Parathyroid adenoma (tissue), 2 donors: ENCODE measurements around the gene RIF1.

Source experiments
- H2AFZ ChIP-seq: fragments of 300-600 bp; sonication (generic); one replicate; pipeline ENCODE4 v1.7.0; 2017; ENCODE audit warnings: antibody characterized with exemption, mild to moderate bottlenecking
- H3K27ac ChIP-seq: fragments of 300-600 bp; sonication (generic); one replicate; pipeline ENCODE4 v1.7.0; 2017
- H3K27me3 ChIP-seq: fragments of 300-600 bp; sonication (generic); one replicate; pipeline ENCODE4 v1.7.0; 2017; ENCODE audit warnings: low read length; ENCODE audit not compliant: control insufficient read depth, insufficient read depth
- H3K36me3 ChIP-seq: fragments of 300-600 bp; sonication (generic); one replicate; pipeline ENCODE4 v1.7.0; 2017; ENCODE audit warnings: low read length; ENCODE audit not compliant: control insufficient read depth, insufficient read depth
- H3K4me1 ChIP-seq: fragments of 300-600 bp; sonication (generic); one replicate; pipeline ENCODE4 v1.7.0; 2017; ENCODE audit warnings: control low read depth
- H3K4me2 ChIP-seq: fragments of 300-600 bp; sonication (generic); one replicate; pipeline ENCODE4 v1.7.0; 2017; ENCODE audit warnings: low read length
- H3K4me3 ChIP-seq: fragments of 300-600 bp; sonication (generic); one replicate; pipeline ENCODE4 v1.7.0; 2017; ENCODE audit warnings: low read depth, low read length
- H3K79me2 ChIP-seq: fragments of 300-600 bp; sonication (generic); one replicate; pipeline ENCODE4 v1.7.0; 2017; ENCODE audit warnings: control low read depth
- H3K9ac ChIP-seq: fragments of 300-600 bp; sonication (generic); one replicate; pipeline ENCODE4 v1.7.0; 2017; ENCODE audit warnings: mild to moderate bottlenecking
- H3K9me3 ChIP-seq: fragments of 300-600 bp; sonication (generic); one replicate; pipeline ENCODE4 v1.7.0; 2017; ENCODE audit warnings: low read length; ENCODE audit not compliant: control insufficient read depth
- TF ChIP-seq, protein P1 (sequence below): fragments of 300-600 bp; sonication (generic); IDR thresholded peaks from one replicate; pipeline ENCODE4 v1.7.0; 2017; ENCODE audit warnings: antibody characterized with exemption, mild to moderate bottlenecking
- donor health status: primary hyperparathyroidism.

RIF1 gene

DNA sequence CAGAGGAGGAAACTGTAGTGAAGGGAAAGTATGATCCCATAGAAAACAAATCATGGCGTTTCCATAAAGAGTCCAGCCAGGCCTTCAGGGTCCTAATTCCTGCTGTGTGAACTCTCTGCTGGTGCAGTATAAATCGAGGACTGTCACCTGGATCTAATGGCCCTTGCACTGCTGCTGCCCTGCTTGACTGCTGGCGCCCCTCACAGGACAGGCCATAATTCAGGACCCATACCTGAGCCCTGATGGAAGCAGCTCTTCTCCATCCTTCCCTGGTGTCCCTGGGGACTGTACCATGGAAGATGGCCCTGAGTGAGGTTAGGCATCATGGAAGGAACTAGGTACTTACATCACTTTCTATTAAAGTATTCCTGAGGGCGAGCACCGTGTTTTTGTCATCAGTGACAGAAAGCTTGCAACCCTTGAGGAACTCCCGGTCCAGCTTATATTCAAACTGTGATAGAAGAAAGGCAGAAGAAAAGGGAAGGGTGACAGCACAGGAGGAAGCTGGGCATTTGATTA, 116.9 kb downstream of the RIF1 start:
- Histone ChIP-seq H3K4me1 (no peaks in the 10 kb centered on the region), H3K27ac (no peak overlapping the region), H3K36me3 (no peaks in the 10 kb centered on the region), H3K4me3 (no peak overlapping the region), H3K9ac (no peak overlapping the region), H2AFZ (no peak overlapping the region), H3K4me2 (no peak overlapping the region), H3K27me3 (no peaks in the 10 kb centered on the region), H3K79me2 (no peaks in the 10 kb centered on the region), H3K9me3 (no peaks in the 10 kb centered on the region)
- TF ChIP-seq, protein P1, sequence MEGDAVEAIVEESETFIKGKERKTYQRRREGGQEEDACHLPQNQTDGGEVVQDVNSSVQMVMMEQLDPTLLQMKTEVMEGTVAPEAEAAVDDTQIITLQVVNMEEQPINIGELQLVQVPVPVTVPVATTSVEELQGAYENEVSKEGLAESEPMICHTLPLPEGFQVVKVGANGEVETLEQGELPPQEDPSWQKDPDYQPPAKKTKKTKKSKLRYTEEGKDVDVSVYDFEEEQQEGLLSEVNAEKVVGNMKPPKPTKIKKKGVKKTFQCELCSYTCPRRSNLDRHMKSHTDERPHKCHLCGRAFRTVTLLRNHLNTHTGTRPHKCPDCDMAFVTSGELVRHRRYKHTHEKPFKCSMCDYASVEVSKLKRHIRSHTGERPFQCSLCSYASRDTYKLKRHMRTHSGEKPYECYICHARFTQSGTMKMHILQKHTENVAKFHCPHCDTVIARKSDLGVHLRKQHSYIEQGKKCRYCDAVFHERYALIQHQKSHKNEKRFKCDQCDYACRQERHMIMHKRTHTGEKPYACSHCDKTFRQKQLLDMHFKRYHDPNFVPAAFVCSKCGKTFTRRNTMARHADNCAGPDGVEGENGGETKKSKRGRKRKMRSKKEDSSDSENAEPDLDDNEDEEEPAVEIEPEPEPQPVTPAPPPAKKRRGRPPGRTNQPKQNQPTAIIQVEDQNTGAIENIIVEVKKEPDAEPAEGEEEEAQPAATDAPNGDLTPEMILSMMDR, result no peak
